SU-DHL-6 (cell line): ENCODE data around the gene JAKMIP1.

ENCODE experiments used
- H2AFZ ChIP-seq: fragments of 200-600 bp; sonication (generic); 2 replicates; pipeline ENCODE4 v1.6.1; 2014; ENCODE audit warnings: low read depth, mild to moderate bottlenecking, moderate library complexity, mixed read lengths, antibody characterized with exemption, low read length; ENCODE audit not compliant: severe bottlenecking
- H3F3A ChIP-seq: fragments of 200-600 bp; shearing (Covaris generic); 2 replicates; pipeline ENCODE4 v1.6.0; 2016; ENCODE audit warnings: antibody characterized with exemption, mild to moderate bottlenecking; ENCODE audit not compliant: insufficient read depth
- H3K27ac ChIP-seq: fragments of 200-600 bp; sonication (generic); 2 replicates; pipeline ENCODE4 v1.5.1; 2016; ENCODE audit warnings: low read depth, mild to moderate bottlenecking, low read length, moderate library complexity, mixed read lengths
- H3K27me3 ChIP-seq: fragments of 200-600 bp; sonication (generic), shearing (Covaris generic); 2 replicates; pipeline ENCODE4 v1.6.0; 2014; ENCODE audit warnings: mild to moderate bottlenecking, low read length
- H3K36me3 ChIP-seq: fragments of 200-600 bp; sonication (generic); 2 replicates; pipeline ENCODE4 v1.6.1; 2014; ENCODE audit warnings: mild to moderate bottlenecking, low read length, mixed read lengths
- H3K4me2 ChIP-seq: fragments of 300-600, 200-600 bp; shearing (Covaris generic), sonication (generic); 2 replicates; pipeline ENCODE4 v1.6.0; 2014; ENCODE audit warnings: low read length, low read depth, mild to moderate bottlenecking; ENCODE audit not compliant: poor library complexity, severe bottlenecking
- H3K4me3 ChIP-seq: fragments of 200-600 bp; sonication (generic); 2 replicates; pipeline ENCODE4 v1.5.1; 2014; ENCODE audit warnings: antibody characterized with exemption, low read length, mild to moderate bottlenecking, mixed read lengths; ENCODE audit not compliant: insufficient read depth, poor library complexity, severe bottlenecking
- H3K79me2 ChIP-seq: fragments of 200-600 bp; sonication (generic); 2 replicates; pipeline ENCODE4 v1.6.1; 2014; ENCODE audit warnings: mild to moderate bottlenecking, low read length, moderate library complexity; ENCODE audit not compliant: insufficient read depth
- H3K9ac ChIP-seq: fragments of 200-600 bp; sonication (generic); 2 replicates; pipeline ENCODE4 v1.7.0; 2014; ENCODE audit warnings: mild to moderate bottlenecking, low read length
- H3K9me2 ChIP-seq: fragments of 200-600 bp; sonication (generic); replicated peaks from 2 replicates; pipeline ENCODE4 v1.6.1; 2014; ENCODE audit warnings: low read length; ENCODE audit not compliant: insufficient read depth
- H3K9me3 ChIP-seq: fragments of 200-600 bp; sonication (generic); 2 replicates; pipeline ENCODE4 v1.6.1; 2014; ENCODE audit warnings: low read length, mixed read lengths; ENCODE audit not compliant: insufficient read depth
- H4K20me1 ChIP-seq: fragments of 200-600 bp; sonication (generic); 2 replicates; pipeline ENCODE4 v1.6.1; 2014; ENCODE audit warnings: low read depth, mild to moderate bottlenecking, antibody characterized with exemption, low read length, moderate library complexity, mixed read lengths
- EZH2phosphoT487 ChIP-seq: fragments of 200-600 bp; sonication (generic), shearing (Covaris generic); conservative IDR thresholded peaks from 2 replicates; pipeline ENCODE4 v1.6.1; 2018; ENCODE audit warnings: mild to moderate bottlenecking, antibody characterized with exemption, low read length, moderate library complexity, mixed read lengths
- TF ChIP-seq, protein P1 (sequence below): fragments of 200-600 bp; sonication (generic); IDR thresholded peaks from one replicate; pipeline ENCODE4 v1.5.1; 2017; ENCODE audit warnings: antibody characterized with exemption, mild to moderate bottlenecking, low read length, moderate library complexity; ENCODE audit not compliant: insufficient read depth, poor library complexity, severe bottlenecking

Gene JAKMIP1

DNA sequence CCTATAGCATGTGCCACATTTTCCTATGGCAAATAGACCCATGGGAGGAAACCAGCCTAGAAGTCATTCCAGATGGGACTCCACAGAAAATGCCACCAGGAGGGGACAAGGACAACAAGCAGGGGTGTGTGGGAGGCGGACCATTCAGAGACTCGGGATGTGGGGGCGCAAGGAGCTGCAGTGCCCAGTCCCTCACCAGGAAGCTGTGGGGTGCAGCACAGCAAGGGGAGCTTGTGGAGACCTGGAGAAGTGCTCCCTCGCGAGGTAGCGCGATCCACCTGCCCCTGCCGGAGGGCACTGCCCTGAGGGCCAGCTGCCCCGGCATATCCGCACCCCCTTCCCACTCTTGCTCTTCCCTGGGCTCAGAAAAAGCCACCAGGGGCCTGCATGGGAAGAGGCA is 136.7 kb downstream of the JAKMIP1 start:
- H2AFZ ChIP-seq: no peak overlapping the region
- no peak overlapping the region for H3K9ac ChIP-seq
- H3K4me3 ChIP-seq: no peak overlapping the region
- no peaks in the 10 kb centered on the region for H3F3A ChIP-seq
- H3K4me2 ChIP-seq: no peak overlapping the region
- TF ChIP-seq EZH2phosphoT487: no peak
- TF ChIP-seq, protein P1, sequence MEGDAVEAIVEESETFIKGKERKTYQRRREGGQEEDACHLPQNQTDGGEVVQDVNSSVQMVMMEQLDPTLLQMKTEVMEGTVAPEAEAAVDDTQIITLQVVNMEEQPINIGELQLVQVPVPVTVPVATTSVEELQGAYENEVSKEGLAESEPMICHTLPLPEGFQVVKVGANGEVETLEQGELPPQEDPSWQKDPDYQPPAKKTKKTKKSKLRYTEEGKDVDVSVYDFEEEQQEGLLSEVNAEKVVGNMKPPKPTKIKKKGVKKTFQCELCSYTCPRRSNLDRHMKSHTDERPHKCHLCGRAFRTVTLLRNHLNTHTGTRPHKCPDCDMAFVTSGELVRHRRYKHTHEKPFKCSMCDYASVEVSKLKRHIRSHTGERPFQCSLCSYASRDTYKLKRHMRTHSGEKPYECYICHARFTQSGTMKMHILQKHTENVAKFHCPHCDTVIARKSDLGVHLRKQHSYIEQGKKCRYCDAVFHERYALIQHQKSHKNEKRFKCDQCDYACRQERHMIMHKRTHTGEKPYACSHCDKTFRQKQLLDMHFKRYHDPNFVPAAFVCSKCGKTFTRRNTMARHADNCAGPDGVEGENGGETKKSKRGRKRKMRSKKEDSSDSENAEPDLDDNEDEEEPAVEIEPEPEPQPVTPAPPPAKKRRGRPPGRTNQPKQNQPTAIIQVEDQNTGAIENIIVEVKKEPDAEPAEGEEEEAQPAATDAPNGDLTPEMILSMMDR: no peak
- H3K79me2 ChIP-seq: no peaks in the 10 kb centered on the region
- H4K20me1 ChIP-seq: no peaks in the 10 kb centered on the region
- H3K27me3 ChIP-seq: no peaks in the 10 kb centered on the region
- H3K9me3 ChIP-seq: peaks cover 11% of the 10 kb centered on the region; the same call in 1 of the 2 replicates
- H3K27ac ChIP-seq: no peak overlapping the region
- H3K36me3 ChIP-seq: no peaks in the 10 kb centered on the region
- H3K9me2 ChIP-seq: no peaks in the 10 kb centered on the region

- H4K20me1 ChIP-seq: no peaks in the 10 kb centered on the region
- H3K79me2 ChIP-seq: no peaks in the 10 kb centered on the region
- no peak overlapping the region for H3K9ac ChIP-seq
- no peak overlapping the region for H3K4me2 ChIP-seq
- H3K36me3 ChIP-seq: no peaks in the 10 kb centered on the region
- no peaks in the 10 kb centered on the region for H3F3A ChIP-seq
- no peak overlapping the region for H3K27ac ChIP-seq
- H3K27me3 ChIP-seq: no peaks in the 10 kb centered on the region
- peaks cover 24% of the 10 kb centered on the region; the same call in 1 of the 2 replicates for H3K9me3 ChIP-seq
- no peak overlapping the region for H2AFZ ChIP-seq
- no peaks in the 10 kb centered on the region for H3K9me2 ChIP-seq
- H3K4me3 ChIP-seq: no peak overlapping the region
- TF ChIP-seq, protein P1: no peak
- no peak for TF ChIP-seq EZH2phosphoT487
Measured at GRCh38 chr4:6062133-6062532, 138.2 kb downstream of the JAKMIP1 start.

DNA sequence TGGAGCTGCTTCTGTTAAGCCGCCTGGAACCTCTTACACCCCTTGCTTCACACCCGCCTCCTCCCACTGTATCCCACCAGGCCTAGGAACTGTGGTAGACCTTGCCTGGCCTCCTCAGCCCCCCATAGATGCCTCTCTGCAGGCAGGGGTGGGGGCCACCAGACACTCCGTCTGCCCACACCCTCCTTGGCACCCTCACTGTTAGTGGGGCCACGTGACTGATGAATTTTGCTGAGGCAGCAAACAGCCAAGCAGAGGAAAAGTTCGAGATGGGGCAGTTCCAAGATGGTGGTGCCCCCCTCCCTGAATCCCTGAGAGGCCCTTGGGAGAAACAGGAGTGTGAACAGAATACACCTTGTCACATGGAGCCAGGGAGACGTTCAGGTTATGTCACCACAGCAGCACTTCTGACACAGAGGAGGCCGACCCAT is 141.0 kb downstream of the JAKMIP1 start:
- Histone ChIP-seq H3K9me3 (peaks cover 24% of the 10 kb centered on the region; the same call in 1 of the 2 replicates), H3K27me3 (no peaks in the 10 kb centered on the region), H3K9ac (no peak overlapping the region), H3K4me3 (no peak overlapping the region), H4K20me1 (no peaks in the 10 kb centered on the region), H3K4me2 (no peak overlapping the region), H3K79me2 (no peaks in the 10 kb centered on the region), H3F3A (no peaks in the 10 kb centered on the region), H3K9me2 (no peaks in the 10 kb centered on the region), H2AFZ (no peak overlapping the region), H3K36me3 (no peaks in the 10 kb centered on the region), H3K27ac (no peak overlapping the region)
- TF ChIP-seq, protein P1: no peak
- no peak for TF ChIP-seq EZH2phosphoT487
